ACC112 (cell line): ENCODE measurements around the gene WAS.
A peak's percentile ranks its signal among the peaks of the same experiment; 100 is the strongest.

Experiments used
- H2AFZ ChIP-seq: fragments of 200-600 bp; sonication (generic); one replicate; pipeline ENCODE4 v1.6.0; 2017; ENCODE audit warnings: antibody characterized with exemption, low read length; ENCODE audit not compliant: unreplicated experiment
- H3K27ac ChIP-seq: fragments of 200-600 bp; sonication (generic); 2 replicates; pipeline ENCODE4 v1.5.1; 2014; ENCODE audit warnings: low read depth, mild to moderate bottlenecking, antibody characterized with exemption, low read length, moderate library complexity
- H3K27me3 ChIP-seq: fragments of 200-600 bp; sonication (generic); 2 replicates; pipeline ENCODE4 v1.6.1; 2014; ENCODE audit warnings: mild to moderate bottlenecking, antibody characterized with exemption, low read length, moderate library complexity, mixed read lengths; ENCODE audit not compliant: insufficient read depth
- H3K36me3 ChIP-seq: fragments of 200-600 bp; sonication (generic); 2 replicates; pipeline ENCODE4 v1.6.1; 2016; ENCODE audit warnings: mild to moderate bottlenecking, antibody characterized with exemption, low read length, moderate library complexity, mixed read lengths; ENCODE audit not compliant: insufficient read depth
- H3K4me1 ChIP-seq: fragments of 200-600 bp; sonication (generic); one replicate; pipeline ENCODE4 v1.6.1; 2016; ENCODE audit warnings: low read length, mixed read lengths; ENCODE audit not compliant: insufficient read depth, unreplicated experiment, control insufficient read depth
- H3K4me3 ChIP-seq: fragments of 200-600 bp; sonication (generic); 2 replicates; pipeline ENCODE4 v1.5.1; 2014; ENCODE audit warnings: mild to moderate bottlenecking, low read depth, low read length
- H3K79me2 ChIP-seq: fragments of 200-600 bp; sonication (generic); one replicate; pipeline ENCODE4 v1.6.0; 2016; ENCODE audit warnings: low read length; ENCODE audit not compliant: control insufficient read depth, unreplicated experiment, insufficient read depth

Gene WAS

DNA sequence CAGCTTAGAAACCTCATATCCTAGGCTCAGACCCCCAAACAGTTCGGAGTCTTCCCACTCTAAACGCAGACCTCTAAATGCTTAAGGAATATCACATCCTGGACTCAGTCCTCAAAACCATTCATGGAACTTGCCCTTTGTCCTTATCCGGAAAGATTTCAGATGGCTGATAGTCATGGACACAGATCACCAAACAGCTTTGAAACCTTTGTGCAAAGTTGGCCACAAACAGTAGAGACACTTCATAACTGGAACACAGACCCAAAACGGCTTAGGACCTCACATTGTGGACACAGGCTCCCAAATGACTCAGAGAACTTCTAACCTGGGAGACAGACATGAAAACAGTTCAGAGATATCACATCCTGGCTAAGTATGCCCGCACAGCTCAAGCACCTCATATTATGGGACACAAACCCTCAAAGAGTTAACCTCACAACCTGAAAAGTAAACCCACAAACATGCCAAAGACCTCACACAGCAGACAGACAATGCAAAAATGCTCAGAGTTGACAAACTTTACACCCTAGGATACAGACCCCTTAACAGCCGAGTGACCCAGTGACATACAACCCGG is 28.4 kb downstream of the WAS start:
- Histone ChIP-seq H3K36me3 (no peaks in the 10 kb centered on the region), H3K79me2 (no peaks in the 10 kb centered on the region), H3K4me3 (no peak overlapping the region), H2AFZ (no peak overlapping the region), H3K27ac (no peak overlapping the region), H3K27me3 (no peaks in the 10 kb centered on the region), H3K4me1 (peaks cover 17% of the 10 kb centered on the region)

DNA sequence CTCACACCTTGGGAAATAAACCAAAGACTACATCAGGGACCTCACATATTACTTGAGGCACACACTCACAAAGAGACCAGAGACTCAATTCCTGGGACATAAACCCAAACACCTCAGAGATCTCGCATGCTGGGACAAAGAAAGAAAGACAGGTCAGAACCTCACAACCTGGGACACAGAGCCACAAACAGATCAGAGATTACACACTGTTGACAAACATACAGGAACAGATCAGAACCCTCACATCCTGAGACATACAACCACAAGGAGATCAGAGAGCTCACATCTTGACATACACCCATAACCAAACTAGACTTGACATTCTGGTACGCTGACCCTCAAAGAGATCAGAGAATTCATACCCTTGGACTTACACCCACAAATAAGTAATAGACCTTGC is 30.2 kb downstream of the WAS start:
- no peaks in the 10 kb centered on the region for H3K36me3 ChIP-seq
- no peaks in the 10 kb centered on the region for H3K27me3 ChIP-seq
- H3K4me3 ChIP-seq: no peak overlapping the region
- H3K27ac ChIP-seq: no peak overlapping the region
- no peak overlapping the region for H2AFZ ChIP-seq
- no peaks in the 10 kb centered on the region for H3K79me2 ChIP-seq
- peaks cover 17% of the 10 kb centered on the region for H3K4me1 ChIP-seq

DNA sequence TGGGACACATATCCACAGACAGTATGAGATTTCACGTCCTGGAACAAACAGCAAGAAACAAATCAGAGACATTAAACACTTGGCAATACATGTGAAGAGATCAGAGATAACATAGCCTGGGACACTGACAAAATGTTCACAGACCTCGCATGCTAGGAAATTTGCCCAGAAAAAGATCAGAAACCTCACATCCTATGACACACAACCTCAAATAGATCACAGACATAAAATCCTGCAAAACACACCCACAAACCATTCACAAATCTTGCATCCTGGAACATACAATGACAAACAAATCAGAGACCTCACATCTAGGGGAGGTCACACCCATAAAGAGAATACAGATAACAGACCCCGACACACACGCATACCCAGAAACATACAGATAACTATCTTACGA is 31.0 kb downstream of the WAS start:
- Histone ChIP-seq H2AFZ (no peak overlapping the region), H3K4me1 (peaks cover 17% of the 10 kb centered on the region)

DNA sequence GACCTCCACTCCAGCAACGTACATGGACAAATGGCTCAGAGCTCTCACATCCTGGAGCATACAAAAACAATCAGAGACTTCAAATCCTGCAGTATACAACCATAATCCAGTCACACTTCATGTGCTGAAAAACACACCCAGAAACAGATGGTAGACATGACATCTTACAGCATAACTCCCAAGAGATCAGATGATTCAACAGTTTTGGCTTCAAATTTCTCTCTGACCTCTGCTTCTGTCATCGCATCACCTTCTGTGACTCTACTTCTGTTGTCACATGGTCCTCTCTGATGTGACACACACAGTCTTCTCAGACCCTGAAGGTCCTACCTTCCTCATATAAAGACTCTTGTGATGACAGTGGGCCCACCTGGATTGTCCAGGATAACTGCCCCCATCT is 31.5 kb downstream of the WAS start:
- H3K27ac ChIP-seq: peak overlapping the region; percentile 26; the same call in 1 of the 2 replicates
- no peaks in the 10 kb centered on the region for H3K79me2 ChIP-seq
- H3K27me3 ChIP-seq: no peaks in the 10 kb centered on the region
- H2AFZ ChIP-seq: no peak overlapping the region
- H3K36me3 ChIP-seq: no peaks in the 10 kb centered on the region
- H3K4me3 ChIP-seq: no peak overlapping the region
- H3K4me1 ChIP-seq: peaks cover 17% of the 10 kb centered on the region

More for the DNA sequence above, 31.0 kb downstream of the WAS start:
- Histone ChIP-seq H3K79me2 (no peaks in the 10 kb centered on the region), H3K27me3 (no peaks in the 10 kb centered on the region), H3K4me3 (no peak overlapping the region), H3K27ac (peak overlapping the region; percentile 25; the same call in 1 of the 2 replicates), H3K36me3 (no peaks in the 10 kb centered on the region)

DNA sequence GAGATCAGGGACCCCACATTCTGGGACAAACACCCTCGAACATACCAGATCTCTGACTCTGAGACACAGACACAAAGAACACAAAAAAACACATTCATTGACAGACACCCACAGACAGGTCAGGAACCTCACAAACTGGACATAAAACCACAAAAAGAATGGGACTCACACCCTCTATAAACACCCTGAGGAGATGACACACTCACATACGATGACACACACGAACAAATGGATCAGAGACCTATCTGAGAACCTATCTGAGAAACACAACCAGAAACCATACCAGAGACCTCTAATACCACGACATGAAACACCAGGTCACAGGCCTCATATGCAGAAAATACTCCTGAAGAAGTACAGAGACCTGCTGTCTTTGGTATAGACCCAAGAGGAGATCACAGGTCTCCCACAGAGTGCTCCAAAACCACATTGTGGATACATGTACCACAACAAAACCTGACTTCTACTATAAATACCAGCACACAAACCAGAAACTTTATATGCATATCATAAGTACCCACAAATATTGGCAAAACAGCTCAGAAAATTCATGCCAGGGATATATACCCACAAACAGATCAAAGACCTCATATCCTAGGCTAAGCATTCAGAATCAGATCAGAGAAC is 32.4 kb downstream of the WAS start:
- H3K4me3 ChIP-seq: no peak overlapping the region
- peak overlapping the region; percentile 26; the same call in 1 of the 2 replicates for H3K27ac ChIP-seq
- no peaks in the 10 kb centered on the region for H3K79me2 ChIP-seq
- no peaks in the 10 kb centered on the region for H3K27me3 ChIP-seq
- peaks cover 17% of the 10 kb centered on the region for H3K4me1 ChIP-seq
- H3K36me3 ChIP-seq: no peaks in the 10 kb centered on the region
- no peak overlapping the region for H2AFZ ChIP-seq

DNA sequence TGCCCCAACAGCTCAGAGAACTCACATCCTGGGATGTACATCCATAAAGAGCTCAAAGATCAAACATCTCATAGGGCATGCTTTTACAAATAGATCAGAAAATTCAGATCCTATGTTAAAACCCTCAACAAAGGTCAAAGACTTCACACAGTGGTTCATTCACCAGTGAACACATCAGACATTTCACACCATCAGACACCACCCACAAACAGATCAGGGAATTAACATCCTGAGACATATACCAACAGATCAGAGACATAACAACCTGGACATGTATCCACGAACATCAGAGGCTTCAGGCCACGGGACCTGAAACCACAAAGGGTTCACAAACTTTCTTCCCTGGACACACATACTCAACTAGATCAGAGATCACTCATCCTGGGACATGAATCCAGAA is 36.4 kb downstream of the WAS start:
- peaks cover 7% of the 10 kb centered on the region for H3K4me1 ChIP-seq
- H3K27me3 ChIP-seq: no peaks in the 10 kb centered on the region
- H3K36me3 ChIP-seq: no peaks in the 10 kb centered on the region
- H3K79me2 ChIP-seq: no peaks in the 10 kb centered on the region
- H2AFZ ChIP-seq: no peak overlapping the region
- H3K27ac ChIP-seq: no peak overlapping the region
- no peak overlapping the region for H3K4me3 ChIP-seq

DNA sequence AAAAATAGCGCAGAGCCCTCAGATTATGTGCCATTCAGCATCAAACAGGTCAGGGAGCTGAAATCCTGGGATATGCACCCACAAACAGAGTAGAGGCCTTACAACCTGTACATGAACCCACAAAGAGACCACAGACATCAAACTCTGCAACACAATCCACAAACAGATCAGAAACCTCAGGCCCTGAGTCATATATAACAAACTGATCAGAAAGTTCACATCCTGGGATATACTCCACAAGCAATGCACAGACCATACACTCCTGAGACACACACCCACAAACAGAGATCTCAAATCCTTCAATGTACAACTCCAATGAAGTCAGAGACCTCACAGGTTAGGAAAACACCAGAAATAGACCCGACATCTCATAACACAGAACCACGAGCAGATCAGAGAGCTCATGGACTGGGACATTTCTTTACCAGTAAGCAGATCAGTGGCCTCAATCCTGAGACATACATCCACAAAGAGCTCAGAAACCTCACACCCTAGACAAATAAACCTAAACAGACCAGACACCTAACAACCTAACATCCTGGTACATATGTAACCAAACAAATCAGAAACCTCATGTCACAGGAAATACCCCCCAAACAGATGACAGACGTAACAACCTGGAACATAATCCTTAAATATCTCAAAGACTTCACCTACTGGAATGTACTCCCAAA is 37.1 kb downstream of the WAS start:
- Histone ChIP-seq H3K36me3 (no peaks in the 10 kb centered on the region), H3K4me1 (no peaks in the 10 kb centered on the region), H3K27me3 (no peaks in the 10 kb centered on the region), H3K79me2 (no peaks in the 10 kb centered on the region), H3K27ac (no peak overlapping the region), H2AFZ (no peak overlapping the region), H3K4me3 (no peak overlapping the region)

DNA sequence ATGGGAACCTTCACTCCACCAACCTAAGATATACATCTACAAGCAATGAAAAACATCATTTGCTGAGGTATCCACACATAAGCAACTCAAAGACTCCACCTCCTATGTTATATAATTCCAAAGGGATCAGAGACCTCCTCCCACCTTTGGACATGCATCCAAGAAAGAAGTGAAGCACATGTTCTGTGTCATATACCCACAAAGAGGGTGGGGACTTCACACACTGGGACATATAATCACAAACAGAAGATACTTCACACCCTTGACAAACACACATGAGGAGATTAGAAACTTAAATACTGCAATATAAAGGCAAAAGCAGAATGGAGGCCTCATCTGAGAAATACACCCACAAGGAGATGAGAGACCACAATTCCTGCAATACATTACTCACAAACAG is 38.3 kb downstream of the WAS start:
- Histone ChIP-seq H3K79me2 (no peaks in the 10 kb centered on the region), H3K4me1 (no peaks in the 10 kb centered on the region), H3K4me3 (no peak overlapping the region), H3K36me3 (no peaks in the 10 kb centered on the region), H2AFZ (no peak overlapping the region), H3K27me3 (no peaks in the 10 kb centered on the region), H3K27ac (no peak overlapping the region)

DNA sequence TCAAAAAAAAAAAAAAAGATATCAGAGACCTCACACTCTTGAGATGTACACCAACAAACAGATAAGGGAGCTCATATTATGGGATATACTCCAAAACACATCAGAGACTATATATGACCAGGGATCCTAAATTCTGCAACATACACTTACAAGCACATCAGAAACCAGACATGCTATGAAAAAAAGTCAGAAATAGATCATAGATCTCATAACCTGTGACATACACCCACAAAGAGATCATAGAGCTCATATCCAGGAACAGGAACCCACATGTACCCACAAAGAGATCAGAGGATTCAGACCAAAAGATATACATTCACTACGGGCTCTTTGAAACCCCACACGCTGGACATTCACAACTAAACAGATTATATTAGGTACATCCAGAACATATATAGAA is 43.0 kb downstream of the WAS start:
- no peaks in the 10 kb centered on the region for H3K27me3 ChIP-seq
- H2AFZ ChIP-seq: no peak overlapping the region
- H3K27ac ChIP-seq: no peak overlapping the region
- no peaks in the 10 kb centered on the region for H3K36me3 ChIP-seq
- no peaks in the 10 kb centered on the region for H3K79me2 ChIP-seq
- H3K4me3 ChIP-seq: no peak overlapping the region
- H3K4me1 ChIP-seq: no peaks in the 10 kb centered on the region

DNA sequence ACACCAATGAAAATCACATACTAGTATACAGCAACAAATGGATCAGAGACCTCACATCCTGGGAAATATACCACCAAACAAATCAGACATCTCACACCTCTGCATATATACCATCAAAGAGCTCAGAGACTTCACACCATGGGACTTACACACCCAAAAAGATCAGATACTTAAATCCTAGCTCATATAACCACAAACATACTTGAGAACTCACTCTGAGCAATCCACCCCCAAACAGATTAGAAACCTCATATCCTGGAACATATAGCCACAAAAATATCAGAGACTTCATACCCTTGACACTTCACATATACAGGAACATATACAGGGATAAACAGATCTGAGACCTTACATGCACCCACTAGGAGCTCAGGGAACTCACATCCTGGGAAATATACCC is 45.1 kb downstream of the WAS start:
- Histone ChIP-seq H3K36me3 (no peaks in the 10 kb centered on the region), H3K4me1 (no peaks in the 10 kb centered on the region), H3K79me2 (no peaks in the 10 kb centered on the region), H2AFZ (no peak overlapping the region), H3K27me3 (no peaks in the 10 kb centered on the region), H3K27ac (no peak overlapping the region), H3K4me3 (no peak overlapping the region)

DNA sequence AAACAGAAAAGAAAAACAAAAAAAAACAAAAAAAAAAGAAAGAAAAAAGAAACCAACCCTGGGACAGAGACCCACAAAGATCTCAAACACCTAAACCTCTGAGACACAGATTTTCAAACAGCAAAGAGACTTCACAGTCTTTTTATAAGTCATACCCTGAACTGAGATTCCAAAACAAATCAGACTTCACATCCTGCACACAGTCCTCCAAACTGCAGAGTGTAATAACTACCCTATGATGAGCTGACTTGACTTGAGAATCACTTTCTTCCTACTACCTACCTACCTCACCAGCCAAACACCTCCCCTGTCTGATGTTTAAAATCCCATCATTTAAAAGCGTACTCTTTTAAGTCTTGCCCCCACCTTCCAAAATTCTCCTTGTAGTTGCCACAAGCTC is 52.7 kb downstream of the WAS start:
- Histone ChIP-seq H3K4me1 (peaks cover 4% of the 10 kb centered on the region), H3K27me3 (no peaks in the 10 kb centered on the region), H2AFZ (peak overlapping the region; percentile 81), H3K4me3 (peak overlapping the region; percentile 88), H3K36me3 (no peaks in the 10 kb centered on the region), H3K27ac (no peak overlapping the region), H3K79me2 (no peaks in the 10 kb centered on the region)
